HCT116 (cell line): Measurements from ENCODE around the gene EEF1G. TPM values are rescaled to one million over a fixed set of nuclear protein-coding genes. Genes with fewer than 3 reads are reported as not detected.
A peak's percentile ranks its signal among the peaks of the same experiment; 100 is the strongest.

Experiments
- ATAC-seq: fragments of 200-7000 bp; cut with Tn5 transposase; 2 replicates; pipeline ENCODE4 v1.9.1; 2020; ENCODE audit warnings: mild to moderate bottlenecking, moderate library complexity
- BruUV-seq: library from RNA; stranded (reverse); fragments of 400-500 nt; replicated peaks from 2 replicates; lab custom pipeline; 2021; lab: Mats Ljungman, UMichigan
- CTCF ChIA-PET: fragments of 300-600 bp; sonication (Branson Sonifier 250); formaldehyde crosslinking; loops from one replicate; lab custom pipeline; 2021; ENCODE audit warnings: antibody characterized with exemption; lab: Charles Lee
- POLR2A ChIA-PET: fragments of 300-600, 350-600 bp; sonication (Branson Sonifier 250); formaldehyde crosslinking; loops from one replicate; lab custom pipeline; 2021; ENCODE audit warnings: antibody characterized with exemption; lab: Charles Lee
- RAD21 ChIA-PET, 2 experiments: fragments of 300-600 bp; sonication (Branson Sonifier 250); formaldehyde crosslinking; loops; one replicate each; lab custom pipeline; 2023; ENCODE audit warnings: low total read pairs in 2 of 2; ENCODE audit not compliant: uncharacterized antibody in 2 of 2, unreplicated experiment in 2 of 2, low non-redundant PET in 1 of 2; lab: Charles Lee
- DNase-seq: peaks from one replicate; pipeline ENCODE4 v3.0.0-alpha.2; 2010; ENCODE audit warnings: low read depth, low spot score
- H2AFZ ChIP-seq: fragments of 200-600 bp; shearing (Covaris generic), sonication (generic); 2 replicates; pipeline ENCODE4 v1.6.1; 2017; ENCODE audit warnings: low read depth, mixed run types, mixed read lengths, antibody characterized with exemption, low read length; ENCODE audit not compliant: poor library complexity, severe bottlenecking
- H3K27ac ChIP-seq: 2 replicates; pipeline ENCODE4 v1.5.1; 2012; ENCODE audit warnings: low read depth, low read length
- H3K27me3 ChIP-seq: fragments of 200-600 bp; sonication (generic); 2 replicates; pipeline ENCODE4 v1.6.1; 2016; ENCODE audit warnings: mixed run types, low read length, mixed read lengths; ENCODE audit not compliant: insufficient read depth
- H3K36me3 ChIP-seq, 2 experiments: fragments of 200-500 bp in 1 of 2; fragments of 200-600 bp in 1 of 2; sonication (Bioruptor generic) in 1 of 2; sonication (generic) in 1 of 2; 2 replicates each; pipeline versions ENCODE4 v1.5.1 to v1.6.1; 2014 to 2016; ENCODE audit warnings: low read length in 2 of 2, inconsistent platforms in 1 of 2, mixed read lengths in 1 of 2, mixed run types in 1 of 2; ENCODE audit not compliant: insufficient read depth in 2 of 2, control insufficient read depth in 1 of 2
- H3K4me1 ChIP-seq, 2 experiments: fragments of 200-600 bp in 1 of 2; sonication (generic) in 1 of 2; 2 replicates each; pipeline versions ENCODE4 v1.5.1 to v1.6.1; 2012 to 2017; ENCODE audit warnings: low read length in 2 of 2, inconsistent platforms in 1 of 2, mild to moderate bottlenecking in 1 of 2, mixed read lengths in 1 of 2, mixed run types in 1 of 2, moderate library complexity in 1 of 2; ENCODE audit not compliant: insufficient read depth in 2 of 2, control insufficient read depth in 1 of 2
- H3K4me2 ChIP-seq: fragments of 200-600 bp; sonication (generic); 2 replicates; pipeline ENCODE4 v1.6.1; 2017; ENCODE audit warnings: mixed run types, low read length, mixed read lengths
- H3K4me3 ChIP-seq, 2 experiments: fragments of 200-600 bp in 1 of 2; sonication (generic) in 1 of 2; replicated peaks in 1 of 2; 2 replicates each; pipeline ENCODE4 v1.5.1; 2011 to 2016; ENCODE audit warnings: low read length in 2 of 2, control low read depth in 1 of 2, low read depth in 1 of 2, mild to moderate bottlenecking in 1 of 2, mixed read lengths in 1 of 2, mixed run types in 1 of 2
- H3K79me2 ChIP-seq: fragments of 200-600 bp; sonication (generic); 2 replicates; pipeline ENCODE4 v1.6.1; 2017; ENCODE audit warnings: mild to moderate bottlenecking, mixed run types, low read length, moderate library complexity, mixed read lengths; ENCODE audit not compliant: insufficient read depth
- H3K9ac ChIP-seq: fragments of 200-600 bp; sonication (generic); 2 replicates; pipeline ENCODE4 v1.6.1; 2016; ENCODE audit warnings: low read length, mixed read lengths
- H3K9me2 ChIP-seq: fragments of 200-600 bp; sonication (generic), shearing (Covaris generic); 2 replicates; pipeline ENCODE4 v1.6.1; 2017; ENCODE audit warnings: mixed run types, mild to moderate bottlenecking, moderate library complexity; ENCODE audit not compliant: insufficient read depth
- H3K9me3 ChIP-seq, 2 experiments: fragments of 200-500 bp in 1 of 2; fragments of 200-600 bp in 1 of 2; sonication (Bioruptor generic) in 1 of 2; sonication (generic) in 1 of 2; 2 replicates each; pipeline ENCODE4 v1.6.1; 2014 to 2017; ENCODE audit warnings: low read length in 2 of 2, mixed read lengths in 2 of 2, inconsistent platforms in 1 of 2, low read depth in 1 of 2, mild to moderate bottlenecking in 1 of 2, mixed run types in 1 of 2, moderate library complexity in 1 of 2; ENCODE audit not compliant: control insufficient read depth in 1 of 2, insufficient read depth in 1 of 2
- H4K20me1 ChIP-seq: fragments of 200-600 bp; sonication (generic), shearing (Covaris generic); 2 replicates; pipeline ENCODE4 v1.6.1; 2017; ENCODE audit warnings: mixed run types, mild to moderate bottlenecking, moderate library complexity; ENCODE audit not compliant: insufficient read depth
- ATF3 ChIP-seq: IDR thresholded peaks from 2 replicates; pipeline ENCODE4 v1.6.1; 2012
- CEBPB ChIP-seq: IDR thresholded peaks from 2 replicates; pipeline ENCODE4 v1.6.1; 2012; ENCODE audit warnings: low read depth
- CTCF ChIP-seq, 3 experiments: fragments of 200-600 bp in 1 of 3; sonication (generic) in 1 of 3; IDR thresholded peaks in 2 of 3; conservative IDR thresholded peaks in 1 of 3; 2 replicates each; pipeline ENCODE4 v1.5.1; 2012 to 2017; ENCODE audit warnings: low read depth in 2 of 3, low read length in 2 of 3, antibody characterized with exemption in 1 of 3, borderline replicate concordance in 1 of 3, control low read depth in 1 of 3, mild to moderate bottlenecking in 1 of 3, mixed read lengths in 1 of 3, mixed run types in 1 of 3, moderate library complexity in 1 of 3; ENCODE audit not compliant: insufficient read depth in 1 of 3
- EGR1 ChIP-seq: IDR thresholded peaks from 2 replicates; pipeline ENCODE4 v1.6.1; 2012; ENCODE audit warnings: low read depth
- EZH2 ChIP-seq: fragments of 200-600 bp; sonication (generic); IDR thresholded peaks from 2 replicates; pipeline ENCODE4 v1.6.1; 2017; ENCODE audit warnings: antibody characterized with exemption, mixed run types
- EZH2phosphoT487 ChIP-seq: fragments of 200-600 bp; IDR thresholded peaks from 2 replicates; pipeline ENCODE4 v1.6.1; 2018; ENCODE audit warnings: antibody characterized with exemption, borderline replicate concordance
- FOSL1 ChIP-seq: IDR thresholded peaks from 2 replicates; pipeline ENCODE4 v1.6.1; 2012; ENCODE audit warnings: low read depth
- JUND ChIP-seq: IDR thresholded peaks from 2 replicates; pipeline ENCODE4 v1.6.1; 2012
- RAD21 ChIP-seq: IDR thresholded peaks from 2 replicates; pipeline ENCODE4 v1.6.1; 2012; ENCODE audit warnings: low read depth, mild to moderate bottlenecking
- REST ChIP-seq: IDR thresholded peaks from 2 replicates; pipeline ENCODE4 v1.6.1; 2012; ENCODE audit warnings: low read depth
- SIN3A ChIP-seq: IDR thresholded peaks from 2 replicates; pipeline ENCODE4 v1.6.1; 2012; ENCODE audit warnings: low read depth
- SP1 ChIP-seq: IDR thresholded peaks from 2 replicates; pipeline ENCODE4 v1.6.1; 2012; ENCODE audit warnings: low read depth
- YY1 ChIP-seq: IDR thresholded peaks from 2 replicates; pipeline ENCODE4 v1.6.1; 2011; ENCODE audit warnings: low read length, low read depth, moderate library complexity, mild to moderate bottlenecking; ENCODE audit not compliant: insufficient replicate concordance; ENCODE audit errors: extremely low read depth
- ZNF274 ChIP-seq: fragments of 200-500 bp; sonication (Bioruptor generic); IDR thresholded peaks from 2 replicates; pipeline ENCODE4 v1.6.1; 2014; ENCODE audit warnings: mild to moderate bottlenecking, low read depth, low read length, inconsistent platforms
- intact Hi-C: fragments of 100-400 bp; cut with micrococcal nuclease; formaldehyde crosslinking; loops from 2 replicates; pipeline ENCODE4 v1.10.0; 2022
- total RNA-seq: library from RNA; stranded (reverse); gene quantifications from one replicate; pipeline ENCODE4 v1.2.1, GENCODE V29; 2021; ENCODE audit not compliant: unreplicated experiment

The EEF1G gene
- total RNA-seq, 1 experiment from 2014 or later, result 1,901 TPM

- TF ChIP-seq REST, result no peak
- TF ChIP-seq EZH2, result no peak
- no peak for TF ChIP-seq ZNF274
- TF ChIP-seq RAD21, result no peak
- TF ChIP-seq SIN3A, result no peak
- no peak for TF ChIP-seq YY1
- no peak for TF ChIP-seq SP1
- TF ChIP-seq FOSL1, result no peak
- no peak for TF ChIP-seq ATF3
- TF ChIP-seq, all 23 proteins: peak for 0
Observed at GRCh38 chr11:62603776-62604299, 30.1 kb upstream of the EEF1G start (continued).

- peaks cover 35% of the 10 kb centered on the region for H3K79me2 ChIP-seq
- H3K27me3 ChIP-seq, result no peaks in the 10 kb centered on the region
- no peaks in the 10 kb centered on the region for H4K20me1 ChIP-seq
- H3K27ac ChIP-seq, result peak overlapping the region; percentile 99; the same call in 1 of the 2 replicates
- ChIA-PET POLR2A (interaction anchor here (4.5 kb wide), 1 partner anchor 11 kb away, joined by 40 read pairs; the partner anchor contains the start of gene TUT1), CTCF (no interaction called here), RAD21 (no interaction called here)
- H3K4me1 ChIP-seq, result peaks cover 13 to 44% of the 10 kb centered on the region in 2 experiments
- H3K9me2 ChIP-seq, result no peaks in the 10 kb centered on the region
- no peak overlapping the region for H3K4me3 ChIP-seq
- BruUV-seq, result no TSS peak
- peaks cover 4 to 12% of the 10 kb centered on the region in 2 experiments; a peak in 3 of 4 replicates for H3K36me3 ChIP-seq
- H3K4me2 ChIP-seq, result no peak overlapping the region
- ATAC-seq (no peak), DNase-seq (no peak)
- TF ChIP-seq REST, result no peak
- no peak for TF ChIP-seq CTCF (IDR thresholded peaks at IDR 0.05 in 2 of 3, conservative IDR thresholded peaks at IDR 0.05 in 1 of 3; ENCODE audit: borderline replicate concordance in 1 of 3, insufficient read depth in 1 of 3, low read depth in 2 of 3, low read length in 2 of 3)
- no peak for TF ChIP-seq CEBPB
- no peak for TF ChIP-seq EZH2phosphoT487
- no peak for TF ChIP-seq ZNF274
- TF ChIP-seq JUND, result no peak
- no peak for TF ChIP-seq EZH2
- TF ChIP-seq EGR1, result no peak
- TF ChIP-seq ATF3, result no peak
- no peak overlapping the region for H3K9ac ChIP-seq
- H3K9me3 ChIP-seq, result no peaks in the 10 kb centered on the region
- intact Hi-C loops, result no loop called here
- H2AFZ ChIP-seq, result no peak overlapping the region
Observed at GRCh38 chr11:62603072-62603408, 29.3 kb upstream of the EEF1G start.
